ENCODE measurements around the gene HMGA1. TPM values are rescaled to one million over a fixed set of nuclear protein-coding genes. Genes with fewer than 3 reads are reported as not detected.

Gene HMGA1
- total RNA-seq, 1 experiment from 2014 or later: 2,446 TPM

GRCh38 chr6:34243131-34243771 lies 6.6 kb downstream of the HMGA1 start:
- Mint-ChIP-seq H3K4me3 (no peak overlapping the region), H3K27me3 (ENCODE audit: low read depth) (no peaks in the 10 kb centered on the region), H3K4me1 (peaks cover 82% of the 10 kb centered on the region), H3K9me3 (no peaks in the 10 kb centered on the region), H3K36me3 (peaks cover 64% of the 10 kb centered on the region), H3K27ac (peak overlapping the region; percentile 68; the same call in 1 of the 2 replicates)
- no peak for TF ChIP-seq ZNF416 (CRISPR knock-in tag; IDR thresholded peaks at IDR 0.05)
- TF ChIP-seq JAZF1 (CRISPR knock-in tag; IDR thresholded peaks at IDR 0.05): no peak
- TF ChIP-seq ZNF121 (CRISPR knock-in tag; IDR thresholded peaks at IDR 0.05): no peak
- no peak for TF ChIP-seq STAT6 (CRISPR knock-in tag; conservative IDR thresholded peaks at IDR 0.05; ENCODE audit: low read depth)
- no peak for TF ChIP-seq ZBTB43 (CRISPR knock-in tag; IDR thresholded peaks at IDR 0.05)
- TF ChIP-seq IRF1 (CRISPR knock-in tag; IDR thresholded peaks at IDR 0.05): no peak
- TF ChIP-seq KAT7 (CRISPR knock-in tag; IDR thresholded peaks at IDR 0.05; ENCODE audit: borderline replicate concordance): no peak
- no peak for TF ChIP-seq USF1 (CRISPR knock-in tag; IDR thresholded peaks at IDR 0.05)
- TF ChIP-seq PRDM15 (CRISPR knock-in tag; IDR thresholded peaks at IDR 0.05): no peak
- no peak for TF ChIP-seq ARID4B (CRISPR knock-in tag; IDR thresholded peaks at IDR 0.05; ENCODE audit: borderline replicate concordance)
- CTCF ChIA-PET: interaction anchor here (0.6 to 1.8 kb wide), 13 partner anchors 17 to 1348 kb away, joined by 3 to 23 read pairs (median 4); no protein-coding TSS in a partner anchor
- POLR2A ChIA-PET: interaction anchor here (0.7 to 1.4 kb wide), 6 partner anchors 10 to 472 kb away, joined by 3 to 10 read pairs (median 4); no protein-coding TSS in a partner anchor
- DNase-seq (ENCODE audit: low spot score) (no peak), ATAC-seq (no peak)

Measured in WTC11 (cell line).